H9 (cell line): ENCODE data around the gene TYW5. TPM values are rescaled to one million over a fixed set of nuclear protein-coding genes. Genes with fewer than 3 reads are reported as not detected.

Experiments used
- DNase-seq: peaks from one replicate; pipeline ENCODE4 v3.0.0-alpha.2; 2017
- H2AFZ ChIP-seq: one replicate; pipeline ENCODE4 v1.6.1; 2013; ENCODE audit warnings: mild to moderate bottlenecking, low read length, control low read depth, moderate library complexity
- H2AK5ac ChIP-seq: 2 replicates; pipeline ENCODE4 v1.6.1; 2013; ENCODE audit warnings: low read length, control low read depth, mixed read lengths; ENCODE audit not compliant: insufficient read length
- H2BK120ac ChIP-seq: one replicate; pipeline ENCODE4 v1.6.1; 2013; ENCODE audit warnings: low read depth, mild to moderate bottlenecking, low read length, control low read depth, inconsistent platforms; ENCODE audit not compliant: poor library complexity, severe bottlenecking
- H2BK12ac ChIP-seq: 2 replicates; pipeline ENCODE4 v1.6.1; 2013; ENCODE audit warnings: low read length, control low read depth, mixed read lengths, low read depth; ENCODE audit not compliant: insufficient read length
- H2BK15ac ChIP-seq: 2 replicates; pipeline ENCODE4 v1.6.1; 2013; ENCODE audit warnings: low read depth, low read length, control low read depth
- H2BK20ac ChIP-seq: one replicate; pipeline ENCODE4 v1.6.1; 2013; ENCODE audit warnings: low read depth, mild to moderate bottlenecking, low read length, control low read depth, inconsistent platforms; ENCODE audit not compliant: poor library complexity, severe bottlenecking
- H2BK5ac ChIP-seq: 2 replicates; pipeline ENCODE4 v1.6.1; 2013; ENCODE audit warnings: low read length, control low read depth, mixed read lengths; ENCODE audit not compliant: insufficient read length
- H3K14ac ChIP-seq: 2 replicates; pipeline ENCODE4 v1.6.1; 2013; ENCODE audit warnings: low read length, control low read depth; ENCODE audit not compliant: insufficient read depth
- H3K18ac ChIP-seq: 2 replicates; pipeline ENCODE4 v1.6.1; 2013; ENCODE audit warnings: low read depth, mild to moderate bottlenecking, mixed read lengths, low read length, control low read depth; ENCODE audit not compliant: insufficient read length
- H3K23ac ChIP-seq: 2 replicates; pipeline ENCODE4 v1.6.1; 2013; ENCODE audit warnings: low read length, control low read depth, mixed read lengths, low read depth; ENCODE audit not compliant: insufficient read length
- H3K23me2 ChIP-seq: 2 replicates; pipeline ENCODE4 v1.6.1; 2013; ENCODE audit warnings: low read depth, mild to moderate bottlenecking, mixed read lengths, low read length, control low read depth; ENCODE audit not compliant: insufficient read length, poor library complexity, severe bottlenecking
- H3K27ac ChIP-seq: 2 replicates; pipeline ENCODE4 v1.5.1; 2013; ENCODE audit warnings: low read length, control low read depth, mixed read lengths, low read depth; ENCODE audit not compliant: insufficient read length
- H3K27me3 ChIP-seq: 2 replicates; pipeline ENCODE4 v1.6.1; 2013; ENCODE audit warnings: low read length, control low read depth, inconsistent platforms; ENCODE audit not compliant: insufficient read depth
- H3K4ac ChIP-seq: 2 replicates; pipeline ENCODE4 v1.6.1; 2013; ENCODE audit warnings: low read depth, mild to moderate bottlenecking, control low read depth, inconsistent platforms, low read length, moderate library complexity
- H3K4me1 ChIP-seq: 2 replicates; pipeline ENCODE4 v1.6.1; 2013; ENCODE audit warnings: low read length, control low read depth, inconsistent platforms; ENCODE audit not compliant: insufficient read depth
- H3K4me2 ChIP-seq: 2 replicates; pipeline ENCODE4 v1.6.1; 2013; ENCODE audit warnings: low read length, control low read depth, mixed read lengths; ENCODE audit not compliant: insufficient read length, insufficient read depth
- H3K56ac ChIP-seq: 2 replicates; pipeline ENCODE4 v1.6.1; 2013; ENCODE audit warnings: low read depth, mild to moderate bottlenecking, mixed read lengths, low read length, control low read depth; ENCODE audit not compliant: insufficient read length
- H3K79me1 ChIP-seq: 2 replicates; pipeline ENCODE4 v1.6.1; 2013; ENCODE audit warnings: low read depth, mild to moderate bottlenecking, moderate library complexity, low read length, control low read depth, inconsistent platforms; ENCODE audit not compliant: insufficient read depth, poor library complexity, severe bottlenecking
- H3K79me2 ChIP-seq: 2 replicates; pipeline ENCODE4 v1.6.1; 2013; ENCODE audit warnings: low read length, control low read depth, inconsistent platforms; ENCODE audit not compliant: insufficient read depth
- H3K9ac ChIP-seq: 2 replicates; pipeline ENCODE4 v1.6.1; 2013; ENCODE audit warnings: low read length, control low read depth, mixed read lengths; ENCODE audit not compliant: insufficient read length; ENCODE audit errors: extremely low read depth
- H3K9me3 ChIP-seq: one replicate; pipeline ENCODE4 v1.6.1; 2013; ENCODE audit warnings: low read depth, low read length, inconsistent platforms; ENCODE audit not compliant: control insufficient read depth
- H3T11ph ChIP-seq: one replicate; pipeline ENCODE4 v1.6.1; 2013; ENCODE audit warnings: mild to moderate bottlenecking, low read length, control low read depth, inconsistent platforms
- H4K20me1 ChIP-seq: one replicate; pipeline ENCODE4 v1.6.1; 2013; ENCODE audit not compliant: control insufficient read depth, insufficient read length, insufficient read depth
- H4K5ac ChIP-seq: 2 replicates; pipeline ENCODE4 v1.6.1; 2013; ENCODE audit warnings: low read depth, mild to moderate bottlenecking, mixed read lengths, low read length, control low read depth; ENCODE audit not compliant: insufficient read length
- H4K8ac ChIP-seq: replicated peaks from 2 replicates; pipeline ENCODE4 v1.6.1; 2013; ENCODE audit warnings: low read length, control low read depth, mixed read lengths, low read depth; ENCODE audit not compliant: insufficient read length
- H4K91ac ChIP-seq: 2 replicates; pipeline ENCODE4 v1.6.1; 2013; ENCODE audit warnings: low read depth, mild to moderate bottlenecking, moderate library complexity, mixed read lengths, low read length, control low read depth; ENCODE audit not compliant: insufficient read length
- H3K27ac Mint-ChIP-seq, 3 experiments: 2 replicates in 2 of 3; 3 replicates in 1 of 3; pipeline ENCODE4 v1.8.0; 2020 to 2021; ENCODE audit warnings: mixed read lengths in 3 of 3, mild to moderate bottlenecking in 1 of 3, moderate library complexity in 1 of 3
- H3K27me3 Mint-ChIP-seq: 2 replicates; pipeline ENCODE4 v1.8.0; 2021; ENCODE audit warnings: low read depth, mild to moderate bottlenecking, moderate library complexity, mixed read lengths
- H3K36me3 Mint-ChIP-seq, 3 experiments: 2 replicates in 2 of 3; 3 replicates in 1 of 3; pipeline ENCODE4 v1.8.0; 2020 to 2021; ENCODE audit warnings: low read depth in 3 of 3, mixed read lengths in 3 of 3; ENCODE audit not compliant: insufficient read depth in 1 of 3
- H3K4me1 Mint-ChIP-seq, 2 experiments: 2 replicates each; pipeline ENCODE4 v1.8.0; 2020; ENCODE audit warnings: mixed read lengths in 2 of 2
- H3K4me3 Mint-ChIP-seq, 2 experiments: 2 replicates in 1 of 2; 3 replicates in 1 of 2; pipeline ENCODE4 v1.8.0; 2020 to 2021; ENCODE audit warnings: mild to moderate bottlenecking in 2 of 2, mixed read lengths in 2 of 2, moderate library complexity in 1 of 2
- H3K9me3 Mint-ChIP-seq, 2 experiments: 2 replicates in 1 of 2; 3 replicates in 1 of 2; pipeline ENCODE4 v1.8.0; 2020; ENCODE audit warnings: mild to moderate bottlenecking in 2 of 2, mixed read lengths in 2 of 2, moderate library complexity in 1 of 2
- CTCF ChIP-seq: fragments of 200-600 bp; sonication (generic); conservative IDR thresholded peaks from 3 replicates; pipeline ENCODE4 v1.8.0; 2021; ENCODE audit warnings: antibody characterized with exemption, mild to moderate bottlenecking
- whole genome bisulfite sequencing: extraction: QIAGEN DNeasy Blood & Tissue Kit; methylation state at CpG from one replicate; pipeline ENCODE4 v1.1.7; 2013; ENCODE audit warnings: missing lambda C conversion rate, low lambda C conversion rate, mixed read lengths; ENCODE audit not compliant: insufficient read length; ENCODE audit errors: extremely low coverage; 5-methylcytosine and 5-hydroxymethylcytosine counted together
- total RNA-seq: library from RNA; stranded (reverse); gene quantifications from 2 replicates; pipeline ENCODE4 v1.2.1, GENCODE V29; 2021

TYW5 gene
- total RNA-seq, 1 experiment from 2014 or later: 17.7 TPM

GRCh38 chr2:199902486-199903110 is 52.7 kb downstream of the TYW5 start:
- Histone ChIP-seq H3K27me3 (no peaks in the 10 kb centered on the region), H3K23ac (no peak overlapping the region), H3K4ac (no peak overlapping the region), H3K18ac (no peak overlapping the region), H4K91ac (no peak overlapping the region), H3K27ac (no peak overlapping the region), H2BK5ac (no peak overlapping the region), H3T11ph (no peak overlapping the region), H3K4me1 (no peaks in the 10 kb centered on the region), H2BK120ac (no peak overlapping the region), H2AK5ac (no peak overlapping the region), H4K8ac (no peak overlapping the region), H3K14ac (no peak overlapping the region), H3K23me2 (no peaks in the 10 kb centered on the region), H2BK12ac (no peak overlapping the region), H4K5ac (no peak overlapping the region), H4K20me1 (no peaks in the 10 kb centered on the region), H2AFZ (no peak overlapping the region), H3K56ac (no peak overlapping the region), H3K4me2 (no peak overlapping the region), H2BK15ac (no peak overlapping the region), H3K79me2 (no peaks in the 10 kb centered on the region), H3K79me1 (no peaks in the 10 kb centered on the region), H3K9me3 (no peaks in the 10 kb centered on the region), H2BK20ac (no peak overlapping the region), H3K9ac (no peak overlapping the region)
- Mint-ChIP-seq H3K27ac (no peak overlapping the region), H3K9me3 (no peaks in the 10 kb centered on the region), H3K36me3 (no peaks in the 10 kb centered on the region), H3K27me3 (no peaks in the 10 kb centered on the region), H3K4me3 (no peak overlapping the region), H3K4me1 (peaks cover 0 to 4% of the 10 kb centered on the region in 2 experiments; a peak in 1 of 4 replicates)
- TF ChIP-seq CTCF: no peak
- no CpG with 5 or more reads among the region's 4 CpGs for WGBS
- no peak for DNase-seq
